K562 (cell line): ENCODE measurements around the gene CHI3L1. TPM values are rescaled to one million over a fixed set of nuclear protein-coding genes. Genes with fewer than 3 reads are reported as not detected.

ENCODE experiments used
- ATAC-seq: fragments of 200-7000 bp; cut with Tn5 transposase; 3 replicates; pipeline ENCODE4 v1.9.1; 2020; ENCODE audit warnings: moderate library complexity
- BruUV-seq: library from RNA; stranded (reverse); fragments of 400-500 nt; replicated peaks from 2 replicates; lab custom pipeline; 2021; lab: Mats Ljungman, UMichigan
- CTCF ChIA-PET: fragments of 300-600 bp; formaldehyde crosslinking; extraction: SDS; loops from one replicate; lab custom pipeline; 2021; ENCODE audit warnings: low intra/inter-chr PET ratio; lab: Yijun Ruan, JAX
- POLR2A ChIA-PET: fragments of 300-600, 350-650 bp; sonication (Branson Sonifier 250); formaldehyde crosslinking; extraction: SDS; loops from one replicate; lab custom pipeline; 2021; ENCODE audit warnings: antibody characterized with exemption, inconsistent platforms; lab: Yijun Ruan, JAX
- DNase-seq, 4 experiments: peaks; one replicate each; pipeline versions ENCODE4 v3.0.0 to v3.0.0-alpha.2; 2011 to 2018; ENCODE audit warnings: low spot score in 3 of 4, mixed read lengths in 3 of 4; ENCODE audit errors: extremely low read depth in 1 of 4
- FAIRE-seq: peaks from 2 replicates; lab custom pipeline; 2011; peaks lifted over from hg19 to GRCh38; lab: Jason Lieb, UNC
- H2AFZ ChIP-seq: 2 replicates; pipeline ENCODE4 v1.6.0; 2011; ENCODE audit warnings: low read depth, low read length, control low read depth, inconsistent platforms
- H3K27ac ChIP-seq: fragments of 200-600 bp; 3 replicates; pipeline ENCODE4 v1.8.0; 2011; ENCODE audit warnings: low read depth, mild to moderate bottlenecking, control low read depth, inconsistent platforms, low read length, moderate library complexity, mixed read lengths; ENCODE audit errors: extremely low read depth
- H3K27me3 ChIP-seq, 2 experiments: fragments of 300-600 bp in 1 of 2; 2 replicates in 1 of 2; 3 replicates in 1 of 2; pipeline versions ENCODE4 v1.6.0 to v1.8.0; 2011; ENCODE audit warnings: inconsistent platforms in 2 of 2, low read length in 2 of 2, mild to moderate bottlenecking in 1 of 2, mixed read lengths in 1 of 2, moderate library complexity in 1 of 2; ENCODE audit not compliant: control insufficient read depth in 2 of 2, insufficient read depth in 2 of 2
- H3K36me3 ChIP-seq: fragments of 300-600 bp; 3 replicates; pipeline ENCODE4 v1.8.0; 2011; ENCODE audit warnings: mild to moderate bottlenecking, low read length, inconsistent platforms; ENCODE audit not compliant: control insufficient read depth, insufficient read depth
- H3K4me1 ChIP-seq, 2 experiments: fragments of 200-600 bp in 1 of 2; replicated peaks in 1 of 2; 2 replicates in 1 of 2; 3 replicates in 1 of 2; pipeline versions ENCODE4 v1.5.1 to v1.8.0; 2011; ENCODE audit warnings: inconsistent platforms in 2 of 2, low read length in 2 of 2, mild to moderate bottlenecking in 1 of 2, mixed read lengths in 1 of 2, moderate library complexity in 1 of 2; ENCODE audit not compliant: control insufficient read depth in 2 of 2, insufficient read depth in 2 of 2
- H3K4me2 ChIP-seq: 2 replicates; pipeline ENCODE4 v1.6.1; 2011; ENCODE audit warnings: low read length, control low read depth, inconsistent platforms, mixed read lengths; ENCODE audit not compliant: insufficient read depth
- H3K4me3 ChIP-seq: fragments of 200-600 bp; sonication (generic), shearing (Covaris generic); 2 replicates; pipeline ENCODE4 v1.5.1; 2016; ENCODE audit warnings: control low read depth, inconsistent platforms
- H3K79me2 ChIP-seq: fragments of 200-600 bp; 3 replicates; pipeline ENCODE4 v1.8.0; 2011; ENCODE audit warnings: low read length, inconsistent platforms; ENCODE audit not compliant: control insufficient read depth, insufficient read depth
- H3K9ac ChIP-seq, 2 experiments: 2 replicates each; pipeline versions ENCODE4 v1.6.0 to v1.6.1; 2011; ENCODE audit warnings: low read depth in 2 of 2, low read length in 2 of 2, control low read depth in 1 of 2, inconsistent platforms in 1 of 2, mild to moderate bottlenecking in 1 of 2, mixed read lengths in 1 of 2; ENCODE audit not compliant: insufficient read depth in 1 of 2
- H3K9me1 ChIP-seq: one replicate; pipeline ENCODE4 v1.6.0; 2011; ENCODE audit warnings: inconsistent platforms, mild to moderate bottlenecking, low read length, moderate library complexity; ENCODE audit not compliant: control insufficient read depth, insufficient read depth
- H3K9me3 ChIP-seq: replicated peaks from 2 replicates; pipeline ENCODE4 v1.5.1; 2011; ENCODE audit warnings: low read depth, low read length, inconsistent platforms; ENCODE audit not compliant: control insufficient read depth, insufficient read depth
- H4K20me1 ChIP-seq: replicated peaks from 2 replicates; pipeline ENCODE4 v1.6.1; 2011; ENCODE audit warnings: low read length, inconsistent platforms, mixed read lengths; ENCODE audit not compliant: control insufficient read depth, insufficient read depth
- CTBP1 ChIP-seq: fragments of 450-650 bp; IDR thresholded peaks from 2 replicates; pipeline ENCODE4 v1.6.1; 2016; ENCODE audit warnings: borderline replicate concordance
- NR4A1 ChIP-seq, 2 experiments: fragments of 250-450 bp in 1 of 2; fragments of 450-650 bp in 1 of 2; sonication (Bioruptor Pico) in 1 of 2; IDR thresholded peaks; 2 replicates each; pipeline versions ENCODE4 v1.4.0 to v1.6.1; 2016 to 2020; ENCODE audit warnings: mild to moderate bottlenecking in 2 of 2, missing compliant biosample characterization in 1 of 2, missing genetic modification characterization in 1 of 2, moderate library complexity in 1 of 2
- PYGO2 ChIP-seq: fragments of 450-650 bp; IDR thresholded peaks from 2 replicates; pipeline ENCODE4 v1.6.1; 2016; ENCODE audit warnings: mild to moderate bottlenecking, missing genetic modification characterization, moderate library complexity, missing compliant biosample characterization
- RFX1 ChIP-seq: fragments of 450-650 bp; IDR thresholded peaks from 2 replicates; pipeline ENCODE4 v1.6.1; 2016; ENCODE audit warnings: mild to moderate bottlenecking, moderate library complexity
- ZNF140 ChIP-seq: fragments of 250-450 bp; sonication (Bioruptor Pico); IDR thresholded peaks from 2 replicates; pipeline ENCODE4 v1.8.0; 2021; ENCODE audit warnings: moderate library complexity, mild to moderate bottlenecking, inconsistent platforms
- ZNF232 ChIP-seq: sonication (generic); formaldehyde crosslinking; IDR thresholded peaks from 2 replicates; pipeline ENCODE4 v1.8.0; 2022; ENCODE audit warnings: mild to moderate bottlenecking, missing genetic modification reagents
- ZNF507 ChIP-seq: conservative IDR thresholded peaks from 2 replicates; pipeline ENCODE4 v1.6.1; 2017; ENCODE audit warnings: missing genetic modification characterization, missing compliant biosample characterization
- WGBS: fragments of 100-300 bp; shearing (Covaris generic); methylation state at CpG from one replicate; pipeline ENCODE4 v1.1.6; 2016; ENCODE audit warnings: low coverage, mixed read lengths; ENCODE audit not compliant: insufficient coverage; ENCODE audit errors: missing lambda C conversion rate; 5-methylcytosine and 5-hydroxymethylcytosine counted together
- in situ Hi-C: fragments of 300-500 bp; cut with MboI; formaldehyde crosslinking; loops from 4 replicates; pipeline ENCODE4 v1.15.0; 2018; ENCODE audit warnings: inconsistent platforms, mixed read lengths
- intact Hi-C: fragments of 100-400 bp; cut with micrococcal nuclease; formaldehyde crosslinking; loops from 2 replicates; pipeline ENCODE4 v1.14.2; 2022
- polyA plus RNA-seq, 8 experiments: library from polyadenylated mRNA; depleted of rRNA in 4 of 8; stranded (reverse) in 5 of 8; unstranded in 3 of 8; fragments of >200 nt; fragmentation: Nextera tagmentation in 2 of 8; fragmentation: Illumina TruSeq in 1 of 8; extraction: Ambion mirVana in 2 of 8; extraction: Trizol in 1 of 8; gene quantifications; 2 replicates each; pipeline versions ENCODE4 v1.2.1 to v1.2.3, GENCODE V29; 2011 to 2014; ENCODE audit warnings: inconsistent platforms in 1 of 8, missing spikeins in 1 of 8
- total RNA-seq, 7 experiments: library from RNA; depleted of rRNA in 6 of 7; stranded (reverse); fragments of >200 nt in 6 of 7; fragmentation: Illumina TruSeq in 2 of 7; extraction: Trizol in 2 of 7; gene quantifications; 2 replicates each; pipeline versions ENCODE4 v1.2.1 to v1.2.3, GENCODE V29; 2011 to 2021; ENCODE audit warnings: low replicate concordance in 1 of 7

CHI3L1 gene
- total and polyA plus RNA-seq, 9 of the 15 experiments (the other 6 are each of a cell fraction or from before 2014, with no cell fraction given): not detected

- intact Hi-C loops: no loop called here
- no TSS peak for BruUV-seq
- no peaks in the 10 kb centered on the region for H3K9me1 ChIP-seq
- FAIRE-seq (no peak), ATAC-seq (no peak), DNase-seq (no peak)
- no peaks in the 10 kb centered on the region for H3K79me2 ChIP-seq
- H3K27me3 ChIP-seq: peaks cover 29 to 87% of the 10 kb centered on the region in 2 experiments; a peak in 4 of 5 replicates
- H4K20me1 ChIP-seq: peaks cover 28% of the 10 kb centered on the region
- no peaks in the 10 kb centered on the region for H3K36me3 ChIP-seq
- H3K27ac ChIP-seq: no peak overlapping the region
- H3K9ac ChIP-seq: no peak overlapping the region
- no peak overlapping the region for H2AFZ ChIP-seq
- WGBS: 3% methylated on average over 19 of the region's 23 CpGs
- POLR2A ChIA-PET: interaction anchor here (0.7 to 1.5 kb wide), 4 partner anchors 40 to 1066 kb away, joined by 3 read pairs; partner anchors contain the start of gene ADORA1
- CTCF ChIA-PET: interaction anchor here (1.4 kb wide), 1 partner anchor 49 kb away, joined by 10 read pairs; no protein-coding TSS in a partner anchor
- no peak overlapping the region for H3K4me3 ChIP-seq
- TF ChIP-seq ZNF507 (tag) (no peak), NR4A1 (CRISPR knock-in tag; IDR thresholded peaks at IDR 0.05) (no peak), NR4A1 (tag; IDR thresholded peaks at IDR 0.05) (no peak), RFX1 (peak; percentile 70), ZNF140 (CRISPR knock-in tag) (no peak), ZNF232 (CRISPR knock-in tag) (no peak), CTBP1 (no peak), PYGO2 (tag) (no peak)
- no peaks in the 10 kb centered on the region for H3K9me3 ChIP-seq
- peaks cover 0 to 12% of the 10 kb centered on the region in 2 experiments; a peak in 1 of 5 replicates for H3K4me1 ChIP-seq
- in situ Hi-C loops: no loop called here
- no peak overlapping the region for H3K4me2 ChIP-seq
Observed at GRCh38 chr1:203167026-203167912, 19.2 kb downstream of the CHI3L1 start.
